ENCODE measurements around the gene NRN1L. TPM values are rescaled to one million over a fixed set of nuclear protein-coding genes. Genes with fewer than 3 reads are reported as not detected.
A peak's percentile ranks its signal among the peaks of the same experiment; 100 is the strongest.

Gene NRN1L
- total RNA-seq, 6 experiments from 2014 or later, result 0.25 to 0.51 (median 0.38) TPM; not detected in 3

DNA sequence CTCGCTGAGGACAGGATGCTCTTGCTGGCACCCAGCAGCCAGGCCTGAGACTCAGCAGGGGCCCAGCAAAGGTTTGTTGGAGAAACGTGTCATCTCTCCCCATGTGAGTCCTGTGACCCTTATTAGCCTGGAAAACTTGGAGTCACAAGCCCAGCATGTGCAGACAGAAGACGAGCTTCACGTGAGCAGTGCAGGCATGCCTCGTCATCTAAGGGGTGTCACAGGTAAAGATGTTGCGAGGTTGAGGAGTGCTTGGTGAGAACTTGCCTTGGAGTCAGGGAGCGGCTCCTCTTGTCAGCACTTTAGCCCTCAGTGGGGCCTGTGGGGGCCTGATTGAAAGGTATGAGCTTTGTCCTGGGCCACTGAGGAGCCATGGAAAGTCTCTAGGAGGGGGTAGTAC is 49.1 kb downstream of the NRN1L start:
- TF ChIP-seq, protein P1, sequence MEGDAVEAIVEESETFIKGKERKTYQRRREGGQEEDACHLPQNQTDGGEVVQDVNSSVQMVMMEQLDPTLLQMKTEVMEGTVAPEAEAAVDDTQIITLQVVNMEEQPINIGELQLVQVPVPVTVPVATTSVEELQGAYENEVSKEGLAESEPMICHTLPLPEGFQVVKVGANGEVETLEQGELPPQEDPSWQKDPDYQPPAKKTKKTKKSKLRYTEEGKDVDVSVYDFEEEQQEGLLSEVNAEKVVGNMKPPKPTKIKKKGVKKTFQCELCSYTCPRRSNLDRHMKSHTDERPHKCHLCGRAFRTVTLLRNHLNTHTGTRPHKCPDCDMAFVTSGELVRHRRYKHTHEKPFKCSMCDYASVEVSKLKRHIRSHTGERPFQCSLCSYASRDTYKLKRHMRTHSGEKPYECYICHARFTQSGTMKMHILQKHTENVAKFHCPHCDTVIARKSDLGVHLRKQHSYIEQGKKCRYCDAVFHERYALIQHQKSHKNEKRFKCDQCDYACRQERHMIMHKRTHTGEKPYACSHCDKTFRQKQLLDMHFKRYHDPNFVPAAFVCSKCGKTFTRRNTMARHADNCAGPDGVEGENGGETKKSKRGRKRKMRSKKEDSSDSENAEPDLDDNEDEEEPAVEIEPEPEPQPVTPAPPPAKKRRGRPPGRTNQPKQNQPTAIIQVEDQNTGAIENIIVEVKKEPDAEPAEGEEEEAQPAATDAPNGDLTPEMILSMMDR (IDR thresholded peaks at IDR 0.05), result no peak
- H3K4me3 Mint-ChIP-seq, result 0 out of 2 replicates have a peak overlapping the region, but pooled peaks have one; percentile 99
- H3K36me3 Mint-ChIP-seq (ENCODE audit: low read depth), result no peaks in the 10 kb centered on the region; the same call in 1 of the 2 replicates
- peaks cover 29% of the 10 kb centered on the region for H3K4me1 Mint-ChIP-seq (ENCODE audit: low read depth)
- H3K27ac Mint-ChIP-seq, result peak overlapping the region; percentile 92
- H3K9me3 Mint-ChIP-seq, result peaks cover 8% of the 10 kb centered on the region; the same call in 1 of the 2 replicates
- DNase-seq, result no peak
- H3K27me3 Mint-ChIP-seq (ENCODE audit: insufficient read depth), result peaks cover 30% of the 10 kb centered on the region

DNA sequence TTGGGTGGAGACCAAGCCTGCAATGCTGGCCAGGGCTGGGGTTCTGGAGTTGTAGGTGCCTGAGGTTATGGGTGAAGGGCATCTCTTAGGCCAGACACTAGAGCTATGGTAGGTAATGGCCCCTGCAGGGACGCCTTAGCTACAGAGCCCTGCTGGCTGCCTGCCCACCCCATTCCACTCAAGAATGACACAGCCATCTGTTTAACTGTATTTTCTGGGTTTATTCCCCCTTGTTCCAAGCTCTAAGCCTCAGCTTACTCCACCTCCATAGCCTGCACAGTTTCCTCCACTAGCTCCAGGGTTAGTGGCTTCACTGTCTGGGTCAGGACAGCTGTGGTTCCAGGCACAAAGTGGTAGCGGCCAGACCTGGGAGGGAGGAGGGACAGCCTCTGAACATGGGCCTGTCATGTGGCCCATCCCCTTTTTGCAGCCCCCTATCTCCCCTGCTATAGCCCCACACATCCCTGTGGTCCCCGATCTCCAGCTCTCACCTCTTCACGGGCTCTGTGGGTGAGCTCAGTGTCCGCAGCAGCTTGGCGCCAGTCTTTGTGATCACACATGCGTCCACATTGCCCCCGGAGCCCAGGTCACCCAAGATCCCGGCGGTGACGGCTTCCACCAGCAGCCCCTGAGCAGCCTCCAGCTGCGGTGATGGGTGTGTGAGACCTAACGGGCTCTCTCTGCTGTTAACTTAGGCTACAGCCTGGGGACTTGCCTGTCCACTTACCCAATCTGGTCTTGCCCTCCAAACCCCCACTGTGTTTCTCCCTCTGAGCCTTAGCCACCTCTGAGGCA is 49.8 kb downstream of the NRN1L start:
- peaks cover 8% of the 10 kb centered on the region; the same call in 1 of the 2 replicates for H3K9me3 Mint-ChIP-seq
- DNase-seq, result no peak
- H3K36me3 Mint-ChIP-seq (ENCODE audit: low read depth), result no peaks in the 10 kb centered on the region; the same call in 1 of the 2 replicates
- H3K27ac Mint-ChIP-seq, result peak overlapping the region; percentile 92
- H3K4me3 Mint-ChIP-seq, result peak overlapping the region; percentile 99
- H3K4me1 Mint-ChIP-seq (ENCODE audit: low read depth), result peaks cover 29% of the 10 kb centered on the region
- peaks cover 30% of the 10 kb centered on the region for H3K27me3 Mint-ChIP-seq (ENCODE audit: insufficient read depth)
- TF ChIP-seq, protein P1 (IDR thresholded peaks at IDR 0.05), result no peak

DNA sequence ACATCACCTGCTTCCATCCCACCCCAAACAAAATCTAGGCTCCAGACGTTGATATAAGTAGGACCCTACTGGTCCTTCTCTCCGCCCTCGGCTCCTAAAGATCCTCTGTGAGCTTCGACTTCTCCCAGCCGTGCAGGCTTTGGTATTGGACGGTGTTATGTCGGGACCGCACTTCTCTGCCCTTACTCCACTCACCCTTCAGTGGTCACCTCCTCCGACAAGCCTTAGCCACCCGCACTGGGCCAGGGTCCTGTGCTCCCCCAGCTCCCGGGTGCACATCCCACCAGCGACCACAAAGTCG is 50.4 kb downstream of the NRN1L start:
- H3K27ac Mint-ChIP-seq, result peak overlapping the region; percentile 92
- peaks cover 34% of the 10 kb centered on the region for H3K27me3 Mint-ChIP-seq (ENCODE audit: insufficient read depth)
- DNase-seq, result no peak
- peaks cover 4% of the 10 kb centered on the region; the same call in 1 of the 2 replicates for H3K36me3 Mint-ChIP-seq (ENCODE audit: low read depth)
- TF ChIP-seq, protein P1 (IDR thresholded peaks at IDR 0.05), result no peak
- H3K4me1 Mint-ChIP-seq (ENCODE audit: low read depth), result peaks cover 29% of the 10 kb centered on the region
- H3K9me3 Mint-ChIP-seq, result peaks cover 8% of the 10 kb centered on the region; the same call in 1 of the 2 replicates
- H3K4me3 Mint-ChIP-seq, result peak overlapping the region; percentile 99

DNA sequence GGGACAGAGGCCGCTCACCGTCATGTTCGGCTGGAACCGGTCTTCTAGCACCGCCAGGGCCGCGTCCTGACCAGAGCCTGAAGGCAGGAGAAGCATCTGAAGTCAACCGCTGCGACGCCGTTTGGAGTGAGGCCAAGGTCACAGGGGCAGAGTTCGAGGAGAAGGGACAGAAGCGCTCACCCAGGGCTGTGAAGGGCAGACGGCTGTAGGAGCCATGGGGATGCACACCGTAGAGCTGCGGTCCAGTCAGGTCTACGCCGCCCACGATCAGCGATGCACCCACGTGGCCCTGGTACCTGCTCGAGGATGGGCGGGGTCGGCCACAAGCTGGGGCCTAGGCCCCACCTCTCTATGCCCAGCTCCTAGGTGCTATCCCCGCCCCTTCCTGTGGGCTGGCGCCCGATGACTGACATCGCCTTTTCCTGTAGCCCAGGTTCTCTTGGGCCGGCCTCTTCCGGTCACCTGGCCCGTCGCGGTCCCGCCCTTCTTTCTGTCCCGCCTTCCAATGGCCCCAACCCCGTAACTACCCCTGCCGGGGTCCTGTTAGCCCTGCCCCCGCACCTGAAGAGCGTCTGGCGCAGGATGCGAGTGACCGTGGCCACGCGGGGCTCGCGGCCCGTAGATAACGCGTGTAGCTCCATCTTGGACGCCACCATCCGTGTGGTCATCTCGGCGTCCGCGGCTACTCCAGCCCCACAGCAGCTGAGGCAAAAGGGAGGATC is 50.9 kb downstream of the NRN1L start:
- Mint-ChIP-seq H3K9me3 (peaks cover 8% of the 10 kb centered on the region; the same call in 1 of the 2 replicates), H3K36me3 (ENCODE audit: low read depth) (peaks cover 6% of the 10 kb centered on the region; the same call in 1 of the 2 replicates), H3K4me3 (peak overlapping the region; percentile 99), H3K4me1 (ENCODE audit: low read depth) (peaks cover 29% of the 10 kb centered on the region), H3K27ac (peak overlapping the region; percentile 92), H3K27me3 (ENCODE audit: insufficient read depth) (peaks cover 37% of the 10 kb centered on the region)
- peak; percentile 89 for DNase-seq
- TF ChIP-seq, protein P1 (IDR thresholded peaks at IDR 0.05), result 0 out of 2 replicates have a peak, but pooled peaks have one; percentile 8

Other genes starting within 250 kb of the NRN1L start
- 1 to 10 TPM; 1.6 to 2.7 (median 1.8) TPM for gene CARMIL2, start 239.7 kb upstream of the NRN1L start, total RNA-seq (2021; fragmentation: NEBNext Ultra II Directional; extraction: Animal tissue kit (Norgen Biotek cat#: 25700))
- gene ACD, start 224.6 kb upstream of the NRN1L start, total RNA-seq (2021; fragmentation: NEBNext Ultra II Directional; extraction: Animal tissue kit (Norgen Biotek cat#: 25700)), result 10 to 100 TPM; 18.0 to 25.8 (median 23.9) TPM
- gene PARD6A, start 223.9 kb upstream of the NRN1L start, total RNA-seq (2021; fragmentation: NEBNext Ultra II Directional; extraction: Animal tissue kit (Norgen Biotek cat#: 25700)), result 1 to 10 TPM in 1 of 6 experiments, under 1 TPM in 5; 0.55 to 1.1 (median 0.86) TPM
- 10 to 100 TPM in 1 of 6 experiments, 1 to 10 TPM in 5; 7.4 to 10.8 (median 8.9) TPM for gene ENKD1, start 218.1 kb upstream of the NRN1L start, total RNA-seq (2021; fragmentation: NEBNext Ultra II Directional; extraction: Animal tissue kit (Norgen Biotek cat#: 25700))
- 1 to 10 TPM; 1.0 to 1.9 (median 1.6) TPM for gene C16orf86, start 218.1 kb upstream of the NRN1L start, total RNA-seq (2021; fragmentation: NEBNext Ultra II Directional; extraction: Animal tissue kit (Norgen Biotek cat#: 25700))
- 10 to 100 TPM; 14.4 to 19.4 (median 16.9) TPM for gene GFOD2, start 165.6 kb upstream of the NRN1L start, total RNA-seq (2021; fragmentation: NEBNext Ultra II Directional; extraction: Animal tissue kit (Norgen Biotek cat#: 25700))
- 10 to 100 TPM; 11.5 to 15.6 (median 12.8) TPM for gene RANBP10, start 78.3 kb upstream of the NRN1L start, total RNA-seq (2021; fragmentation: NEBNext Ultra II Directional; extraction: Animal tissue kit (Norgen Biotek cat#: 25700))
- 1 to 10 TPM in 2 of 6 experiments, under 1 TPM in 4; 0.23 to 1.3 (median 0.79) TPM for gene TSNAXIP1, start 78.0 kb upstream of the NRN1L start, total RNA-seq (2021; fragmentation: NEBNext Ultra II Directional; extraction: Animal tissue kit (Norgen Biotek cat#: 25700))
- gene THAP11, start 42.6 kb upstream of the NRN1L start, total RNA-seq (2021; fragmentation: NEBNext Ultra II Directional; extraction: Animal tissue kit (Norgen Biotek cat#: 25700)), result 10 to 100 TPM; 15.1 to 18.6 (median 16.2) TPM
- 100 to 1,000 TPM; 182 to 195 (median 185) TPM for gene NUTF2, start 38.0 kb upstream of the NRN1L start, total RNA-seq (2021; fragmentation: NEBNext Ultra II Directional; extraction: Animal tissue kit (Norgen Biotek cat#: 25700))
- 10 to 100 TPM; 51.2 to 64.2 (median 59.7) TPM for gene CENPT, start 37.2 kb upstream of the NRN1L start, total RNA-seq (2021; fragmentation: NEBNext Ultra II Directional; extraction: Animal tissue kit (Norgen Biotek cat#: 25700))
- gene EDC4, start 11.8 kb upstream of the NRN1L start, total RNA-seq (2021; fragmentation: NEBNext Ultra II Directional; extraction: Animal tissue kit (Norgen Biotek cat#: 25700)), result 10 to 100 TPM; 60.2 to 81.0 (median 63.6) TPM
- 10 to 100 TPM; 25.2 to 34.1 (median 29.3) TPM for gene PSKH1, start 8.4 kb downstream of the NRN1L start, total RNA-seq (2021; fragmentation: NEBNext Ultra II Directional; extraction: Animal tissue kit (Norgen Biotek cat#: 25700))
- under 1 TPM; 0.25 to 0.63 (median 0.43) TPM for gene CTRL, start 47.0 kb downstream of the NRN1L start, total RNA-seq (2021; fragmentation: NEBNext Ultra II Directional; extraction: Animal tissue kit (Norgen Biotek cat#: 25700))
- 10 to 100 TPM; 36.3 to 49.7 (median 40.0) TPM for gene PSMB10, start 52.0 kb downstream of the NRN1L start, total RNA-seq (2021; fragmentation: NEBNext Ultra II Directional; extraction: Animal tissue kit (Norgen Biotek cat#: 25700))
- gene LCAT, start 59.2 kb downstream of the NRN1L start, total RNA-seq (2021; fragmentation: NEBNext Ultra II Directional; extraction: Animal tissue kit (Norgen Biotek cat#: 25700)), result 10 to 100 TPM; 17.6 to 21.8 (median 19.8) TPM
- 100 to 1,000 TPM in 1 of 6 experiments, 10 to 100 TPM in 5; 89.8 to 113 (median 98.9) TPM for gene SLC12A4, start 83.8 kb downstream of the NRN1L start, total RNA-seq (2021; fragmentation: NEBNext Ultra II Directional; extraction: Animal tissue kit (Norgen Biotek cat#: 25700))
- gene DPEP3, start 95.6 kb downstream of the NRN1L start, total RNA-seq (2021; fragmentation: NEBNext Ultra II Directional; extraction: Animal tissue kit (Norgen Biotek cat#: 25700)), result not detected
- gene DPEP2, start 114.6 kb downstream of the NRN1L start, total RNA-seq (2021; fragmentation: NEBNext Ultra II Directional; extraction: Animal tissue kit (Norgen Biotek cat#: 25700)), result not detected
- not detected for gene DPEP2NB, start 131.0 kb downstream of the NRN1L start, total RNA-seq (2021; fragmentation: NEBNext Ultra II Directional; extraction: Animal tissue kit (Norgen Biotek cat#: 25700))
- 1 to 10 TPM; 7.2 to 8.5 (median 8.2) TPM for gene DDX28, start 138.3 kb downstream of the NRN1L start, total RNA-seq (2021; fragmentation: NEBNext Ultra II Directional; extraction: Animal tissue kit (Norgen Biotek cat#: 25700))
- 10 to 100 TPM; 13.3 to 17.4 (median 15.9) TPM for gene DUS2, start 138.4 kb downstream of the NRN1L start, total RNA-seq (2021; fragmentation: NEBNext Ultra II Directional; extraction: Animal tissue kit (Norgen Biotek cat#: 25700))
- gene NFATC3, start 200.5 kb downstream of the NRN1L start, total RNA-seq (2021; fragmentation: NEBNext Ultra II Directional; extraction: Animal tissue kit (Norgen Biotek cat#: 25700)), result 10 to 100 TPM; 17.2 to 20.7 (median 19.9) TPM